Kidney tubule cell (primary cell): ENCODE measurements around the gene KRTAP5-6.

ENCODE experiments used
- DNase-seq: peaks from one replicate; pipeline ENCODE4 v3.0.0-alpha.2; 2018; ENCODE audit warnings: low spot score

Gene KRTAP5-6

DNA sequence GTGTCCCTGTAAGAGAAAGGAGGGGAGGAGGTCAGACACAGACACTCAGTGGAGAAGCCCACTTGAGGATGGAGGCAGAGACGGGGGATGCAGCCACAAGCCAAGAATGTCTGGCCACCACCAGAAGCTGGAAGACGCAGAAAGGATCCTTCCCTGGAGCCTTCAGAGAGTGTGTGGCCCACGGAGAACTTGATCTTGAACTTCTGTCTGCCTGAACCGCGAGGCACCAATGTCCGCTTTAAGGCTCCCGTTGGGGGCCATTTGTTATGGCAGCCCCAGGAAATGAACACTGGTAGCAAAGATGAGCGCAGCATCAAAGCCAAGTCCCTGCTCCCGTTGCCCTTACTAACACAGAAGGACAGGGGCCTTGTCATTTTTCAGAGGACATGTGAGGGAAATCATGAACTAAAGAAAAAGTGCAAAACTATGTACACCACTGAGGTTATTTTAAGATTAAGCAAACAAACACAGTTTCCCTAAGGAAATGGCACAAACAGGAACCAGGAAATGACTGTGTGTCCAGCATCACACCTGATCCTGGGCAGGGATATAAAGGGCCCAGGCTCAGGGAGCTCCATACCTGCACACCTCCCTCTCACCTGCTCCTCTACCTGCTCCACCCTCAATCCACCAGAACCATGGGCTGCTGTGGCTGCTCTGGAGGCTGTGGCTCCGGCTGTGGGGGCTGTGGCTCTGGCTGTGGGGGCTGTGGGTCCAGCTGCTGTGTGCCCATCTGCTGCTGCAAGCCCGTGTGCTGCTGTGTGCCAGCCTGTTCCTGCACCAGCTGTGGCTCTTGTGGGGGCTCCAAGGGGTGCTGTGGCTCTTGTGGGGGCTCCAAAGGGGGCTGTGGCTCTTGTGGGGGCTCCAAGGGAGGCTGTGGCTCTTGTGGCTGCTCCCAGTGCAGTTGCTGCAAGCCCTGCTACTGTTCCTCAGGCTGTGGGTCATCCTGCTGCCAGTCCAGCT, at the start of gene KRTAP5-6:
TSS of gene KRTAP5-6 (plus strand) at position 588 of the 963 bp plus-strand sequence. CDS start at position 639, 51 bp downstream.
- DNase-seq: no peak

DNA sequence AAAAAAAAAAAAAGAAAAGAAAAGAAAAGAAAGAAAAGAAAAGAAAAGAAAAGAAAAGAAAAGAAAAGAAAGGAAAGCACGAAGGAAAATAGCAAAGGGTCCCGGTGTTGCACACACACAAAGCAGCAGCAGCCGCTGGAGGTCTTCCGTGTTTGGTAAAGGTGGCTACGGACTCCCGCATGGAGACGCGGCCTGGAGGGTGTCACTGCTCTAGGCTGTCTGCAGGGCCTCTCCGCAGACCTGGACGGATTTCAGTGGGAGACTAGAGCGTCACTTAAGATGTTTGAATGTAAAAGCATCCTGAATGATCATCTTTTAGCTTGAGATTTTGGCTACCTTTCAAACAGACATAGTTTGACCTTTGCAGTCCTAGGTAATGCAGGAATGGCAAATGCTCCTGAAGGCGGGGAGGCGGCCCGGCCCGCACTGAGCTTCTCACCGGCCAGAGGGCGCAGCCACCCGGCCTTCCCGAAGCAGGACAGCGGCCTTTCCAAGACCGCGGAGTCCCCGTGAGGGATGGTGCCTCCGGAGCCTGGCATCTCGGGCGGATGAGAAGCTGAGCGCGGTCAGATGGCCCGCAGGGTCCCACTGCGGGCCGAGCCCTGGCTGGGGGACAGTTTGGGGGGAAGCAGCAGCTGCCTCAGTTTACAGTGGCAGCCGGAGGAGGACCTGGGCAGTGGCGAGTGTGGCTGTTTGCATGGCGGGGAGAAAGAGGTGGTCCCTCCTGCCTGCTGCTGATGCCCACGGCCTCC, 48.9 kb upstream of the KRTAP5-6 start:
- DNase-seq: no peak

GRCh38 chr11:1648653-1649420, 48.2 kb upstream of the KRTAP5-6 start:
- no peak for DNase-seq

DNA sequence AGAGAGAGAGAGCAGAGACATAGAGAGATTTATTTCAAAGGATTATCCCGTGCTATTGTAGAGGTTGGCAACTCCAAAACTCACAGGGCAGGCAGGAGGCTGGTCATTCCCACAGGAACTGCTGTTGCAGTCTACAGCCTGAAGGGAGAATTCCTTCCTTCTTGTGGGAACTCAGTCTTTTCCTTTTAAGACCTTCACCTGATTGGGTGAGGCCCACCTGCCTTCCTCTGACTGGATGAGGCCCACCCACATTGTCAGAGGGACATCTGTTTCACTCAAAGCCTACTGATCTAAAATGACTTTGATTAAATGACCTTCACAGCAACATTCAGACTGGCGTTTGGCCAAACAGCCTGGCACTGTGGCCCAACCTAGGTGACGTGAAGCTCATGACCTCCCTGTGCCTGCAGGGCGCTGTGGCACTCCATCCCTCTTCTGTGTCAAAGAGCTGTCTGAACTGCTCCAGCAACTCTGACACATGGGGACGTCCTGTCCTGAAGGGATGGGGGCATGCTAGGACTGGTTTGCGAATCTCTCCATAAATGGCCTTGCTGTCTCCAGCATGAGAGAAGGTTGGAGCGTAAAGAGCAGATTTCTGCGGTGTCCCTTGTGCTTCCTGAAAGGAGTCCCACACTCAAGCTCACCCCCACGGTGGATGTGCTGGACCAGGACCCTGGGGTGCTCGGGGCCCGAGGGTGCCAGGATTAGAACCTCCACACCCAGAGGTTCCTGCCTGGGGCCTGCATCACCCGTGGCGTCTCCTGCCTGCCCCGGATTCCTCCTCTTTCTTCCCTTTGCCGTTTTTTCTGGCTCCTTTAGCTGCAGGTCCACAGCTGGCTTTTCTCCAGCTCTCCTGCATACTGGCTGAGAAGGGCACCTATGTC, 46.7 kb upstream of the KRTAP5-6 start:
- DNase-seq: no peak

- DNase-seq: no peak
These were observed 46.1 kb upstream of the KRTAP5-6 start for GRCh38 chr11:1650918-1651262.

- DNase-seq: no peak
These were observed 45.5 kb upstream of the KRTAP5-6 start for GRCh38 chr11:1651411-1651980.

DNA sequence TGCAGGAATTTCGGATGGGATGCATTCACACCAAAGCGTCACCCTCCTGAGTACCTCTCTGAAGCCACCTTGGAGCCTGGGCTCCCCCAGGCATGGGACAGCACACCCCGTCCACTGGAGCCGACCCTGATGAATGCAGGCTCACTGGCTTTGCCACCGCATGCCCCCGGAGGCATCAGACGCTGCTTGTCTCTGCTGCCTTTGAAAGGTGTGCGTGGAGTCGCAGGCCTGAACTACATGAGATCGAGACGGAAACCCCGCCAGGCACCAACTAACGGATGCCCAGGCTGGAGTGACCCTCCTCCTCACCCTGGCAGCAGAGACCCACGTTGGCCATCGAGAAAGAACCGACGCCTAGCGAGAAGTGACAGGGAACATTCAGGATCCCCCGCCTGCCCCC, 45.0 kb upstream of the KRTAP5-6 start:
- DNase-seq: no peak

DNA sequence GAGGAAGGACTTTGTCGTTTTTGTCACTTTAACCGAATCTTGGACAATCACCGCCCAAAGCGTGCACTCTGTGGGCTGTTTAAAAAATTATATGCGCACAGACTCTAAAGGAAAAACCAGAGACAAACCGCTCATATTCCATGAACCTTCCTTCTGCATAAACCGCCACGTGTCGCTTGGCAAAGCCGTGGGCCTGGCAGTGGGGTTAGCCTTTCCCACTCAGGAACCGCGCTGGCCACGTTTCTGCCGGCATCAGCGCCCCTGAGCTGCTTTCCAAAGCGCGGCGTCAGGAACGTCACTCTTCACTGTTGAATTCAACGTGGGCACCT, 44.6 kb upstream of the KRTAP5-6 start:
- no peak for DNase-seq

DNA sequence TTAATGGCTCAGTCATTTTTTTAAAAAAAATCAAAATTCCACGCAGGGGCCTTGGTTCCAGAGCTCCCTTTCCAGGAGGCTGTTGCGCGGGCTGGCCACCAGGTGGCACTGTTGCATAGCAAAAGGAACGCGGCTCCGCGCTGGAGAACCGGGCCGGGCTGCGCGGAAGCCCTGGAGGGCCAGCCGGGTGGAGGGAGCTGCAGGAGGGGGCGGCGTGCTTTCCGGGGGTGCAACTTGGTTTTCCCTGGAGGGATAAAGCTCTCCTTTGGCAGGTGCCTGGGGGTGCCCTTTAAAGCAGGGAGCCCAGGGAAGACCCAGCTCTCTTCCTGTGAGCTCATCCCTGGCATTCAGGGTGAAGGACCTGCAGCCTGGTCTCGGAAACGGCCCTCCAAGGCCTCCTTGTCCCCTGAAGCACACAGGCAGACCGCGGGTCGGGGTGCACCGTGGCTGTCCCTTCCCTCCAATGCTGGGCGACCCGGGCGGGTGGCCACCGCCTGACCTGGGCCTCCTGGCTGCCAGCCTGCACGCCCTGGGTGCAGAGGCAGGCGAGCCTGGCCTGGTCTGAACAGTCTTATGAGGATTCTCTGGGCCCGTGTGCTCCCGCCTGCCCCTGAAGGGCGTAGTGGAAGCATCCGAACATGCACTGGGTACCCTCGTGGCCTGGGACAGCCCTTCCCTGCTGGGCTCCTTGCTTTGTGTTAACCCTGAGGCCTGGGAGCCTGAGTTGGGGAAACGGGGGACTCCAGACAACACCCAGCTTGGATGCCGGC, 44.0 kb upstream of the KRTAP5-6 start:
- peak; percentile 48 for DNase-seq

DNA sequence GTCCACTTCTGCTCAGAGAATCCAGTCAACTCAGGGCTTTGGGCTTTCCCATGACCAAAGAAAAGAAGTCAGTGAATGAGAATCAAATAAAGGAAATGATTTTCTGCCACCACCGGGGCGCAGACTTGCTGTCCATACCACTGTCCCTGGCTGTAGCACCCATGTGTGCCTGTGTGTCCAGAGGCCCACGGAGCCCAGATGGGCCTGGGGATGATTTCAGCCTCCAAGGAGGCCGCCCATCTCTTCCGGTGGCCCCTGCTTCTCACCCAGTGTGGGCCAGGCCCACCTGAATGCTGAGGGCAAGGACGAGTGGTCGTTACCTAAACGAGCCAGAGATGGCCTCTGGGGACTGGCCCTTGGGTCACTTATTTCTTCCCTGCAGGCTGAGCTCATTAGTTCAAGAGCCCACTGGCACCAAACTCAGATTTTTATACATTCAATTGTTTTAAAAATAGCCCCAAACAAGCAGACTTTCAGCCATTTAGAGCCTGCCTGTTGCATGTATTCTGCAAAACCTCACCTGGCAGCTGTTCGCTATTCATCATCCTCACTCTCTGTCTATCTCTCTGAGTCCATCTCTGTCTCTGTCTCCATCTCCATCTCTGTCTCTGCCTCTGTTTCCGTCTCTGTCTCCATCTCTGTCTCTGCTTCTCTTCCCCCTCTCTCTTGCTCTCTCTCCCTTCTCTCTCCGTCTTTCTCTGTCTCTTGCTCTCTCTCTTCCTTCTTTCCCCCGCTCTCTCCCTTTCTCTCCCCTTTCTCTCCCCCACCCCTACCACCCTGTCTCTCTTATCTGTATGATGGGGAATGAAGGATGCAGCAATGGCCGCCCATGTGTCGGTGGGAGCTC, 43.2 kb upstream of the KRTAP5-6 start:
- no peak for DNase-seq

DNA sequence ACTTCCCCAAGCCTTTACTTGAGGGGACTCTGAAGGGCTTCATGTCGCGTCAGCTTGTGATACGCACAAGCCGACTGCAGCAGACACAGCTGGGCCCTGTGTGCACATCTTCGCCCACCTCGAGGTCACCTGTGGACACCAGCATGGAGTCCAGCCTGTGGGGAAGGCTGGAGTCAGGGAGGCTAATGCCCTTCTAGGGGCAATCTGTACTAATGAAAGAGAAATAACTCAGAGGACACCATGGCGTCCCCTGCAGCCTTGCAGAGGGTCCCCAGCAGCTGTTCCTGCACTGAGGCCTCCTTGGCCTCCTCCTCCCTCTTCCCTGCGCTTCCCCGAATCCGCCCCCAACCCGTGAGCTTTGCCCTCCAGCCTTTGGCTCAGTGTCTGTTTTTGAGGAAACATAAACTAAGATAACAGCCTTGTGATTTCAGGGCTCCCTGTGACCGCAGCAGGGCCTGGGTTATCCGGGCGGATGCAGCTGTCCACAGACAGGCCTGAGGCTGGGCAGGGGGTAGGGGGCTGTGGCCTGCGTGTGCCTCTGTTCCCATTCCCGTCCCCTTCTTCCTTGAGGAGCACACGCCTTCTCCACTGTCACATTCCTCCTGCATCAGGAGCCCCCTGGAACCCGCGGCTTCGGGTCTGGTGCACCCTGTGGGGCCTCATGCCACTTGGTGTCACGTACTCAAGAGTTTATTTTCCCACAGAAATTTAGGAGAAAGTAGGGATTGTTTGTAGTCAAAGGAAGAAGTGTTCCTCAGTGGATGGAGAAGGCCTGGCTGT, 42.4 kb upstream of the KRTAP5-6 start:
- DNase-seq: no peak

GRCh38 chr11:1655168-1656060, 41.6 kb upstream of the KRTAP5-6 start:
- DNase-seq: no peak

DNA sequence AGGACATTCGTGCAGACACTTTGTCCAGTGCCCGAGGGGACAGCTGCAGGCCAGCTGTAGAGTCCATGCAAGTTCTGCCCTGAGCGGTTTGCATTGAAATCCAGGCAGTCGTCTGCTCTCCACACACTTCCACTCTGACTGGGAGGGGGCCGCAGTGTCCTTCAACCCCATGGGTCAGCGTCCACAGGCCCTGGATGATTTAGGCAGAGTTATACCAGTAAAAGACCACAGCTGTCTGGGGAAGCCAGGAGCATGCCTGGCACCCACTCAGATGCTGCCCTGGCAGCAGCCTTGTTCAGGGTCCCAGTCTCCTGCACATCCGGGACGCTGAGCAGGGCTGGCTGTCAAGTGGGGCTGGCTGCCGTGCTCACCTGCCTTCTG, 40.9 kb upstream of the KRTAP5-6 start:
- no peak for DNase-seq

DNA sequence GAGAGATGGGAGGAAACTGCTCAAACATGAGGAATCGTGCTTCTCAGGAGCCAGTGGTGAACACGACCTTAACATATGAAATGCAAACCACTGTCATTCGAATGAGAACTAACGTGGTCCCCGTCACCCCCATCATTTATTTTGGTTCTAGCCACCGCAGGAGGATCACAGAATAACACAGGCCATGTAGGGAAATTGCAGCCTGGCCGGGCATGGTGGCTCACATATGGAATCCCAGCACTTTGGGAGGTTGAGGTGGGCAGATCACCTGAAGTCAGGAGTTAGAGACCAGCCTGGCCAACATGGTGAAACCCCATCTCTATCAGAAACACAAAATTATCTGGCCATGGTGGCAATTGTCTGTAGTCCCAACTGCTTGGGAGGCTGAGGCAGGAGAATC, 40.3 kb upstream of the KRTAP5-6 start:
- DNase-seq: no peak

DNA sequence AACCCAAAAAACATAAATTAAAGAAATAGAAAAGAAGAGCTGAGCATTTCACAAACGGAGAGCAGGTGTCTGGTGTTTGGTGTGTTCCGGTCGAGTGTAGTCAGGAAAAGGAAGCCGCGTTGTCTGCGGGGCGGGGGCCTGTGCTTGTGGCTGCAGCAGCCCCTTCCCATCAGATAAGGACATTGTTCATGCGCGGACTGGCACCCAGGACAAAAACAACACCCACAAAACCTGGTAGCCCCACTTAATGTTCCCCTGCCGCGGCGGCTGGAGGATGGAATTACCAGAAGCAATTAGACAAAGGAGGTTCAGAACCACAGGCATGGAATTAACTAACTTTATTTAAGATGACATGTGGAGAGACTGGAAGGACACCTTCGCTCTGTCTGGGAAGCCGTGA, 37.5 kb upstream of the KRTAP5-6 start:
- no peak for DNase-seq

GRCh38 chr11:1660111-1660867, 36.7 kb upstream of the KRTAP5-6 start:
- no peak for DNase-seq
